ENCODE data around the gene SPATA46.

The SPATA46 gene

GRCh38 chr1:162364498-162364897 lies 12.2 kb downstream of the SPATA46 start:
- TF ChIP-seq CTCF (IDR thresholded peaks at IDR 0.05; ENCODE audit: control insufficient read depth, extremely low read depth, insufficient read depth): no peak

GRCh38 chr1:162363823-162364222 lies 12.8 kb downstream of the SPATA46 start:
- no peak for DNase-seq (ENCODE audit: low read depth)
- TF ChIP-seq CTCF (IDR thresholded peaks at IDR 0.05; ENCODE audit: control insufficient read depth, extremely low read depth, insufficient read depth): no peak
- no peak overlapping the region for H3K4me3 ChIP-seq (ENCODE audit: low read depth, low read length)

More at GRCh38 chr1:162364498-162364897, 12.2 kb downstream of the SPATA46 start:
- DNase-seq (ENCODE audit: low read depth): no peak
- no peak overlapping the region for H3K4me3 ChIP-seq (ENCODE audit: low read depth, low read length)

GRCh38 chr1:162361349-162361748 lies 15.3 kb downstream of the SPATA46 start:
- no peak for TF ChIP-seq CTCF (IDR thresholded peaks at IDR 0.05; ENCODE audit: control insufficient read depth, extremely low read depth, insufficient read depth)
- H3K4me3 ChIP-seq (ENCODE audit: low read depth, low read length): no peak overlapping the region
- DNase-seq (ENCODE audit: low read depth): no peak

GRCh38 chr1:162360874-162361260 lies 15.8 kb downstream of the SPATA46 start:
- no peak for TF ChIP-seq CTCF (IDR thresholded peaks at IDR 0.05; ENCODE audit: control insufficient read depth, extremely low read depth, insufficient read depth)
- H3K4me3 ChIP-seq (ENCODE audit: low read depth, low read length): no peak overlapping the region
- DNase-seq (ENCODE audit: low read depth): no peak

GRCh38 chr1:162360237-162360873 lies 16.3 kb downstream of the SPATA46 start:
- no peak for DNase-seq (ENCODE audit: low read depth)
- TF ChIP-seq CTCF (IDR thresholded peaks at IDR 0.05; ENCODE audit: control insufficient read depth, extremely low read depth, insufficient read depth): no peak
- no peak overlapping the region for H3K4me3 ChIP-seq (ENCODE audit: low read depth, low read length)

- H3K4me3 ChIP-seq (ENCODE audit: low read depth, low read length): no peak overlapping the region
- no peak for DNase-seq (ENCODE audit: low read depth)
- TF ChIP-seq CTCF (IDR thresholded peaks at IDR 0.05; ENCODE audit: control insufficient read depth, extremely low read depth, insufficient read depth): no peak
These were observed 17.0 kb downstream of the SPATA46 start for GRCh38 chr1:162359523-162360236.

Data from LNCaP clone FGC (cell line).